ENCODE measurements around the gene CACNB1.
A peak's percentile ranks its signal among the peaks of the same experiment; 100 is the strongest.

The CACNB1 gene

DNA sequence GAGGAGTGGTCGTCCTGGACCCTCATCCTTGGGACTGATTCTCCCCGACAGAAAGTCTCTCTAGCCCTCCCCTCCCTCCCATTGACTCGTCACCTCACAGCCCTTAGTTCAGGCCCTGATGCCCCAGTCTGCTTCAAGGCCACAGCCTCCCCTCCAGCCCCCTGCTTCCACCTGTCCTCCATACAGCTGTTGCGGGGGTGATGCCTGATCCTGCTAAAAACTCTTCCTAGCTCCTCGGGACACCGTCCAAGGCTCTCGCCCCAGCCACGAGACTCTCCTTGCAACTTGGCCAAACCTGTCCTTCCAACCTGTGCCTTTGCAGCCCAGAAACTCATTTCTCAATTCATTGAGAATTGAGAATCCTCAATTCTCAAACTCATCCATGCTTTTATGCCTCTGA, 21.4 kb upstream of the CACNB1 start:
- ATAC-seq: no peak
- no peak for TF ChIP-seq GLIS3 (CRISPR knock-in tag; IDR thresholded peaks at IDR 0.05)
- no peak for TF ChIP-seq ZNF8 (CRISPR knock-in tag; IDR thresholded peaks at IDR 0.05)
- TF ChIP-seq, protein P1, sequence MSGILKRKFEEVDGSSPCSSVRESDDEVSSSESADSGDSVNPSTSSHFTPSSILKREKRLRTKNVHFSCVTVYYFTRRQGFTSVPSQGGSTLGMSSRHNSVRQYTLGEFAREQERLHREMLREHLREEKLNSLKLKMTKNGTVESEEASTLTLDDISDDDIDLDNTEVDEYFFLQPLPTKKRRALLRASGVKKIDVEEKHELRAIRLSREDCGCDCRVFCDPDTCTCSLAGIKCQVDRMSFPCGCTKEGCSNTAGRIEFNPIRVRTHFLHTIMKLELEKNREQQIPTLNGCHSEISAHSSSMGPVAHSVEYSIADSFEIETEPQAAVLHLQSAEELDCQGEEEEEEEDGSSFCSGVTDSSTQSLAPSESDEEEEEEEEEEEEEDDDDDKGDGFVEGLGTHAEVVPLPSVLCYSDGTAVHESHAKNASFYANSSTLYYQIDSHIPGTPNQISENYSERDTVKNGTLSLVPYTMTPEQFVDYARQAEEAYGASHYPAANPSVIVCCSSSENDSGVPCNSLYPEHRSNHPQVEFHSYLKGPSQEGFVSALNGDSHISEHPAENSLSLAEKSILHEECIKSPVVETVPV (CRISPR knock-in tag; IDR thresholded peaks at IDR 0.05): no peak

DNA sequence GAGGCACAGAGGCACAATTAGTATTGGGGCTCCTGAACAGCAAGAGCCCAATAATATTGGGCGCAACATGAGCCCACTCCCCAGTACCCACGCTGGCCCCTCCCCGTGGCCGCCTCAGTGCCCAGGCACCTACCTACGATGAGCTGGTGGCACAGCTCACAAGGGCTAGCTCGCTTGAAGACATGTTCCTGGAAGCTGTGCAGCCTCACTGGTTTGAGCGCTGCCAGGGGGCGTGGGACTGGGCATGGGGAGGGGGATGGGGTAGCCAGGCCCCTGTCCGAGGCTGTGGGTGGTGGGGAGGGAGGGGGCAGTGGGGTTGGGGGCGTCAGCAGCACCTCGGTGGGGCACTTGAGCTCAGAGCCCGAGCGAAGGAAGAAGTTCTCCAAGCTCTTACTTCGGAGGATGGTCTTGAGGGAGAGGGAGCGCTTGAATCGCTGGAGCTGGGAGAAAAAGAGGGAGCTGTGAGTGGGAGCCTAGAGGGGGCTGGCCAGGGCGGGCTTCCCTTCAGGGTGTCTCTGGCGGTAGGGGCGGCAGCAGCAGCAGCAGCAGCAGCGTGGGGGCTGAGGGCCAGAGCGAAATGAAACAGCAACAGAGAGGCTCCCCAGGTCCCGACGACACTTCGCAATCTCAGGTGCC, 20.4 kb upstream of the CACNB1 start:
- no peak for TF ChIP-seq PATZ1 (CRISPR knock-in tag; IDR thresholded peaks at IDR 0.05; ENCODE audit: borderline replicate concordance)
- no peak for TF ChIP-seq ZNF565 (CRISPR knock-in tag; conservative IDR thresholded peaks at IDR 0.05; ENCODE audit: low read depth)
- no peak for TF ChIP-seq ISL1 (CRISPR knock-in tag; IDR thresholded peaks at IDR 0.05)
- no peak for TF ChIP-seq ZNF8 (CRISPR knock-in tag; IDR thresholded peaks at IDR 0.05)
- no peak for TF ChIP-seq TSHZ2 (CRISPR knock-in tag; IDR thresholded peaks at IDR 0.05)
- no peak for TF ChIP-seq GLIS3 (CRISPR knock-in tag; IDR thresholded peaks at IDR 0.05)
- TF ChIP-seq, protein P2, sequence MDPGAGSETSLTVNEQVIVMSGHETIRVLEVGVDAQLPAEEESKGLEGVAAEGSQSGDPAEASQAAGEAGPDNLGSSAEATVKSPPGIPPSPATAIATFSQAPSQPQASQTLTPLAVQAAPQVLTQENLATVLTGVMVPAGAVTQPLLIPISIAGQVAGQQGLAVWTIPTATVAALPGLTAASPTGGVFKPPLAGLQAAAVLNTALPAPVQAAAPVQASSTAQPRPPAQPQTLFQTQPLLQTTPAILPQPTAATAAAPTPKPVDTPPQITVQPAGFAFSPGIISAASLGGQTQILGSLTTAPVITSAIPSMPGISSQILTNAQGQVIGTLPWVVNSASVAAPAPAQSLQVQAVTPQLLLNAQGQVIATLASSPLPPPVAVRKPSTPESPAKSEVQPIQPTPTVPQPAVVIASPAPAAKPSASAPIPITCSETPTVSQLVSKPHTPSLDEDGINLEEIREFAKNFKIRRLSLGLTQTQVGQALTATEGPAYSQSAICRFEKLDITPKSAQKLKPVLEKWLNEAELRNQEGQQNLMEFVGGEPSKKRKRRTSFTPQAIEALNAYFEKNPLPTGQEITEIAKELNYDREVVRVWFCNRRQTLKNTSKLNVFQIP (CRISPR knock-in tag; IDR thresholded peaks at IDR 0.05; ENCODE audit: borderline replicate concordance, low read depth): no peak
- TF ChIP-seq, protein P1 (CRISPR knock-in tag; IDR thresholded peaks at IDR 0.05): no peak
- TF ChIP-seq OSR1 (CRISPR knock-in tag; IDR thresholded peaks at IDR 0.05): no peak
- no peak for TF ChIP-seq ZFP30 (CRISPR knock-in tag; IDR thresholded peaks at IDR 0.05)
- no peak for TF ChIP-seq CSDC2 (CRISPR knock-in tag; IDR thresholded peaks at IDR 0.05)
- TF ChIP-seq ZNF70 (CRISPR knock-in tag; IDR thresholded peaks at IDR 0.05): no peak
- TF ChIP-seq PPARA (CRISPR knock-in tag; IDR thresholded peaks at IDR 0.05; ENCODE audit: borderline replicate concordance): no peak
- no peak for TF ChIP-seq ESRRG (CRISPR knock-in tag; IDR thresholded peaks at IDR 0.05)
- TF ChIP-seq ZC3H10 (CRISPR knock-in tag; IDR thresholded peaks at IDR 0.05): no peak
- no peak for TF ChIP-seq TOX (CRISPR knock-in tag; IDR thresholded peaks at IDR 0.05; ENCODE audit: borderline replicate concordance)
- no peak for ATAC-seq

GRCh38 chr17:39213852-39214251, 16.4 kb upstream of the CACNB1 start:
- TF ChIP-seq CSDC2 (CRISPR knock-in tag; IDR thresholded peaks at IDR 0.05) (no peak), BACH2 (CRISPR knock-in tag; IDR thresholded peaks at IDR 0.05; ENCODE audit: borderline replicate concordance) (no peak), ARNTL (CRISPR knock-in tag; IDR thresholded peaks at IDR 0.05; ENCODE audit: borderline replicate concordance, low read depth) (no peak), ZFP30 (CRISPR knock-in tag; IDR thresholded peaks at IDR 0.05) (no peak), TOX (CRISPR knock-in tag; IDR thresholded peaks at IDR 0.05; ENCODE audit: borderline replicate concordance) (no peak), TCF4 (CRISPR knock-in tag; IDR thresholded peaks at IDR 0.05; ENCODE audit: borderline replicate concordance) (no peak), SNAI2 (CRISPR knock-in tag; IDR thresholded peaks at IDR 0.05) (no peak), GLIS3 (CRISPR knock-in tag; IDR thresholded peaks at IDR 0.05) (no peak), PATZ1 (CRISPR knock-in tag; IDR thresholded peaks at IDR 0.05; ENCODE audit: borderline replicate concordance) (no peak), ESRRG (CRISPR knock-in tag; IDR thresholded peaks at IDR 0.05) (no peak), ZNF70 (CRISPR knock-in tag; IDR thresholded peaks at IDR 0.05) (no peak), ISL1 (CRISPR knock-in tag; IDR thresholded peaks at IDR 0.05) (no peak), RARB (CRISPR knock-in tag; IDR thresholded peaks at IDR 0.05) (no peak), CREB5 (CRISPR knock-in tag; IDR thresholded peaks at IDR 0.05; ENCODE audit: low read depth) (no peak), ZNF565 (CRISPR knock-in tag; conservative IDR thresholded peaks at IDR 0.05; ENCODE audit: low read depth) (no peak)
- TF ChIP-seq, protein P2 (CRISPR knock-in tag; IDR thresholded peaks at IDR 0.05; ENCODE audit: borderline replicate concordance, low read depth): no peak
- peak; percentile 56 for ATAC-seq

Measured in SK-N-SH treated with all-trans-retinoic acid at 6 μM for 48 hours (cell line).